SU-DHL-6 (cell line): ENCODE measurements around the gene ATP11C.

Source experiments
- H2AFZ ChIP-seq: fragments of 200-600 bp; sonication (generic); 2 replicates; pipeline ENCODE4 v1.6.1; 2014; ENCODE audit warnings: low read depth, mild to moderate bottlenecking, moderate library complexity, mixed read lengths, antibody characterized with exemption, low read length; ENCODE audit not compliant: severe bottlenecking
- H3F3A ChIP-seq: fragments of 200-600 bp; shearing (Covaris generic); 2 replicates; pipeline ENCODE4 v1.6.0; 2016; ENCODE audit warnings: antibody characterized with exemption, mild to moderate bottlenecking; ENCODE audit not compliant: insufficient read depth
- H3K27ac ChIP-seq: fragments of 200-600 bp; sonication (generic); 2 replicates; pipeline ENCODE4 v1.5.1; 2016; ENCODE audit warnings: low read depth, mild to moderate bottlenecking, low read length, moderate library complexity, mixed read lengths
- H3K27me3 ChIP-seq: fragments of 200-600 bp; sonication (generic), shearing (Covaris generic); 2 replicates; pipeline ENCODE4 v1.6.0; 2014; ENCODE audit warnings: mild to moderate bottlenecking, low read length
- H3K36me3 ChIP-seq: fragments of 200-600 bp; sonication (generic); 2 replicates; pipeline ENCODE4 v1.6.1; 2014; ENCODE audit warnings: mild to moderate bottlenecking, low read length, mixed read lengths
- H3K4me2 ChIP-seq: fragments of 300-600, 200-600 bp; shearing (Covaris generic), sonication (generic); 2 replicates; pipeline ENCODE4 v1.6.0; 2014; ENCODE audit warnings: low read length, low read depth, mild to moderate bottlenecking; ENCODE audit not compliant: poor library complexity, severe bottlenecking
- H3K4me3 ChIP-seq: fragments of 200-600 bp; sonication (generic); 2 replicates; pipeline ENCODE4 v1.5.1; 2014; ENCODE audit warnings: antibody characterized with exemption, low read length, mild to moderate bottlenecking, mixed read lengths; ENCODE audit not compliant: insufficient read depth, poor library complexity, severe bottlenecking
- H3K79me2 ChIP-seq: fragments of 200-600 bp; sonication (generic); 2 replicates; pipeline ENCODE4 v1.6.1; 2014; ENCODE audit warnings: mild to moderate bottlenecking, low read length, moderate library complexity; ENCODE audit not compliant: insufficient read depth
- H3K9ac ChIP-seq: fragments of 200-600 bp; sonication (generic); 2 replicates; pipeline ENCODE4 v1.7.0; 2014; ENCODE audit warnings: mild to moderate bottlenecking, low read length
- H3K9me2 ChIP-seq: fragments of 200-600 bp; sonication (generic); replicated peaks from 2 replicates; pipeline ENCODE4 v1.6.1; 2014; ENCODE audit warnings: low read length; ENCODE audit not compliant: insufficient read depth
- H3K9me3 ChIP-seq: fragments of 200-600 bp; sonication (generic); 2 replicates; pipeline ENCODE4 v1.6.1; 2014; ENCODE audit warnings: low read length, mixed read lengths; ENCODE audit not compliant: insufficient read depth
- H4K20me1 ChIP-seq: fragments of 200-600 bp; sonication (generic); 2 replicates; pipeline ENCODE4 v1.6.1; 2014; ENCODE audit warnings: low read depth, mild to moderate bottlenecking, antibody characterized with exemption, low read length, moderate library complexity, mixed read lengths
- CTCF ChIP-seq: fragments of 200-600 bp; sonication (generic); IDR thresholded peaks from one replicate; pipeline ENCODE4 v1.5.1; 2017; ENCODE audit warnings: antibody characterized with exemption, mild to moderate bottlenecking, low read length, moderate library complexity; ENCODE audit not compliant: insufficient read depth, poor library complexity, severe bottlenecking
- EZH2phosphoT487 ChIP-seq: fragments of 200-600 bp; sonication (generic), shearing (Covaris generic); conservative IDR thresholded peaks from 2 replicates; pipeline ENCODE4 v1.6.1; 2018; ENCODE audit warnings: mild to moderate bottlenecking, antibody characterized with exemption, low read length, moderate library complexity, mixed read lengths

Gene ATP11C

DNA sequence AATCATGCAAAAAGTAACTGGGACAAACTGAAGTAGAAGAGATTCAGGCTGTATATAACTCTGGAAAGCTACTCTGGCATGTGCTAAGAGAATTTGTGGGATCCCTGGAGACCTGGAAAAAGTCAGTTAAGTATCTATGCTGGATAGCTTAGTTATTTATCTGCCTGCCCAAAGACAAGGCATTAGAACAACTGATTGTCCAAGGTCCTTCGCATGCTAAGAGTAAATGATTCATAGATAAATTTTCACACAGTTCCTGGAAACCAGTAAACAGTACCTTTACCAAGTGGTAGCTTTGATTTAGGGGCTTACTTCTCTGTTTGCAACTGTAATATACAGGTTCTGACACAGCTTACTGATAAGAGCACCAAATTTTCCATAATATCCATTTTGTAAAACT lies 104.8 kb downstream of the ATP11C start:
- Histone ChIP-seq H3K4me3 (no peak overlapping the region), H3K9me3 (no peaks in the 10 kb centered on the region), H3K9me2 (no peaks in the 10 kb centered on the region), H2AFZ (no peak overlapping the region), H3K4me2 (no peak overlapping the region), H3F3A (no peaks in the 10 kb centered on the region), H3K27me3 (no peaks in the 10 kb centered on the region), H3K36me3 (no peaks in the 10 kb centered on the region), H3K9ac (no peak overlapping the region), H4K20me1 (no peaks in the 10 kb centered on the region), H3K27ac (no peak overlapping the region), H3K79me2 (no peaks in the 10 kb centered on the region)
- TF ChIP-seq CTCF, result no peak
- TF ChIP-seq EZH2phosphoT487, result no peak

GRCh38 chrX:139826065-139827044 lies 106.5 kb downstream of the ATP11C start:
- Histone ChIP-seq H2AFZ (no peak overlapping the region), H3K79me2 (no peaks in the 10 kb centered on the region), H3K9me2 (no peaks in the 10 kb centered on the region), H3K36me3 (no peaks in the 10 kb centered on the region), H3K4me3 (no peak overlapping the region), H3K27me3 (no peaks in the 10 kb centered on the region), H3K4me2 (no peak overlapping the region), H3F3A (no peaks in the 10 kb centered on the region), H4K20me1 (no peaks in the 10 kb centered on the region), H3K9me3 (no peaks in the 10 kb centered on the region), H3K9ac (no peak overlapping the region), H3K27ac (no peak overlapping the region)
- TF ChIP-seq EZH2phosphoT487 (no peak), CTCF (no peak)

GRCh38 chrX:139825618-139826017 lies 107.2 kb downstream of the ATP11C start:
- Histone ChIP-seq H3K27me3 (no peaks in the 10 kb centered on the region), H2AFZ (no peak overlapping the region), H3F3A (no peaks in the 10 kb centered on the region), H3K27ac (no peak overlapping the region), H3K9ac (no peak overlapping the region), H3K4me2 (no peak overlapping the region), H3K36me3 (no peaks in the 10 kb centered on the region), H3K79me2 (no peaks in the 10 kb centered on the region), H3K9me2 (no peaks in the 10 kb centered on the region), H3K9me3 (no peaks in the 10 kb centered on the region), H4K20me1 (no peaks in the 10 kb centered on the region), H3K4me3 (no peak overlapping the region)
- TF ChIP-seq CTCF (no peak), EZH2phosphoT487 (no peak)
